AG04450 (cell line): Measurements from ENCODE around the gene MRPS14. TPM values are rescaled to one million over a fixed set of nuclear protein-coding genes. Genes with fewer than 3 reads are reported as not detected.

Source experiments
- CTCF ChIA-PET: fragments of 300-600, 350-600 bp; formaldehyde crosslinking; extraction: SDS; loops from one replicate; lab custom pipeline; 2022; ENCODE audit warnings: antibody characterized with exemption, inconsistent platforms; lab: Charles Lee
- POLR2A ChIA-PET: fragments of 350-600 bp; formaldehyde crosslinking; extraction: SDS; loops from one replicate; lab custom pipeline; 2021; ENCODE audit warnings: antibody characterized with exemption, inconsistent platforms; lab: Yijun Ruan, JAX
- DNase-seq: peaks from one replicate; pipeline ENCODE4 v3.0.0-alpha.2; 2011; ENCODE audit warnings: low read depth, low spot score
- H3K27ac ChIP-seq: one replicate; pipeline ENCODE4 v1.5.1; 2012; ENCODE audit warnings: low read depth, low read length, control low read depth
- H3K27me3 ChIP-seq: one replicate; pipeline ENCODE4 v1.6.0; 2012; ENCODE audit warnings: low read length; ENCODE audit not compliant: control insufficient read depth, insufficient read depth
- H3K4me3 ChIP-seq: 2 replicates; pipeline ENCODE4 v1.5.1; 2011; ENCODE audit warnings: mild to moderate bottlenecking, low read depth, low read length, control low read depth
- H3K9me3 ChIP-seq: 2 replicates; pipeline ENCODE4 v1.5.1; 2012; ENCODE audit warnings: low read length; ENCODE audit not compliant: control insufficient read depth, insufficient read depth
- CTCF ChIP-seq: IDR thresholded peaks from 2 replicates; pipeline ENCODE4 v1.5.1; 2011; ENCODE audit warnings: low read depth, low read length, control low read depth, inconsistent platforms
- polyA plus RNA-seq: library from polyadenylated mRNA; depleted of rRNA; stranded (reverse); fragments of >200 nt; gene quantifications from 2 replicates; pipeline ENCODE4 v1.2.3, GENCODE V29; 2011

Gene MRPS14
- polyA plus RNA-seq, 1 experiment, result 40.8 TPM

DNA sequence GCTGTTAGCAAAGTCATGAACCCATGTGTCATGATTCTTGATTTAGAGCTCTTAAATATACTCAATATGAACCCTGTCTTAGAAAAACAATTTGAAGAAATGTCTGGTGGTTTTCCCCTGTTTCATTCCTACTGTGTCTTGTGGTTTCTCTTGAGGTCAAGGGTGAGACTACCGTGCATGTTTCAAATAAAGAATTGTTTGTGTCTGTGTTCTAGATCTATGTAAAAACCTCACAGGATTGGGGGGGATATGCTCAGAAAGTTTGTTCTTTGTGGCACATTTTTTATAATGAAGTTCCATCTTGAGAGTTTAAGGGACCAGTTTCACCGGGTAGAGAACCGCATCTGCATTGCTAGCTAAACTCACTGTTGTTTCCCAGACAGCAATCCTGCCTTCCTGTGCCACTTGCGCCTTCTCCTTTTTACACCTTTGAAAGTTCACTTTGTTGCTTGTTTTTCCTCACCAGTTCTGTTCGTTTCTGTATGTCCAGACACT lies 54.4 kb downstream of the MRPS14 start:
- no peak overlapping the region for H3K4me3 ChIP-seq
- no peak overlapping the region for H3K27ac ChIP-seq
- H3K27me3 ChIP-seq, result peaks cover 9% of the 10 kb centered on the region
- H3K9me3 ChIP-seq, result no peaks in the 10 kb centered on the region
- CTCF ChIA-PET, result interaction anchor here (0.7 to 1.4 kb wide), 2 partner anchors 8 to 14 kb away, joined by 3 to 4 read pairs; no protein-coding TSS in a partner anchor
- DNase-seq, result no peak
- POLR2A ChIA-PET, result no interaction called here
- TF ChIP-seq CTCF, result no peak

GRCh38 chr1:174967845-174968705 lies 55.1 kb downstream of the MRPS14 start:
- Histone ChIP-seq H3K27ac (no peak overlapping the region), H3K4me3 (no peak overlapping the region), H3K27me3 (peaks cover 9% of the 10 kb centered on the region), H3K9me3 (no peaks in the 10 kb centered on the region)
- ChIA-PET CTCF (interaction anchor here (0.7 to 1.4 kb wide), 3 partner anchors 9 to 30 kb away, joined by 3 to 5 read pairs (median 4); no protein-coding TSS in a partner anchor), POLR2A (no interaction called here)
- no peak for TF ChIP-seq CTCF
- DNase-seq, result no peak

DNA sequence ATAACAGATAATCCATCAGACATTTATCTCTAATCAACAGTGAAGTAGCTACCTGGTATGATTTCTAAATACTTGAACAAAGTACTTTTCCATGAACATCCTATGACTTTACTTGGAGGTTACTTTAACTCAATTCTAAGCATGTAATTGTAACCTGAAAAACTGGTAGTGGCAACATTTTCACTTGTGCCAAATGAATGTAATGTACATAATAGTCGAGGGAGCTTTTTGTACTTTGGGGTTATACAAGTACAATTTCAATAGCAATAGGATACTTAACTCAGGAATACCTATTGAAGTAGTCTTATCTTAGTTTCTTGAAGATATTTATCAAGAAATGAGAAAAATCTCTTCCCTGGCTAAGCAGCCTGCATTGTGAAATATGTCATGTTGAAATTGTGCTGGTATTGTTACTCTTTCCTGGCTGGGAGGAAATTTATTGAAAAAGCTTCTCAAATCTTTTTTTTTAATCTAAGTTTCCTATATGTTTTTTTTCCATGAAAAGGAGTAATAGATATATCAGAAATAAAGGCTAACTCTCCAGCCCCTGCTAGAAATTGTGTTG lies 57.1 kb downstream of the MRPS14 start:
- ChIA-PET POLR2A (no interaction called here), CTCF (interaction anchor here (1.9 kb wide), 1 partner anchor 17 kb away, joined by 12 read pairs; no protein-coding TSS in a partner anchor)
- Histone ChIP-seq H3K4me3 (no peak overlapping the region), H3K27me3 (peaks cover 9% of the 10 kb centered on the region), H3K27ac (no peak overlapping the region), H3K9me3 (no peaks in the 10 kb centered on the region)
- TF ChIP-seq CTCF, result no peak
- DNase-seq, result no peak

DNA sequence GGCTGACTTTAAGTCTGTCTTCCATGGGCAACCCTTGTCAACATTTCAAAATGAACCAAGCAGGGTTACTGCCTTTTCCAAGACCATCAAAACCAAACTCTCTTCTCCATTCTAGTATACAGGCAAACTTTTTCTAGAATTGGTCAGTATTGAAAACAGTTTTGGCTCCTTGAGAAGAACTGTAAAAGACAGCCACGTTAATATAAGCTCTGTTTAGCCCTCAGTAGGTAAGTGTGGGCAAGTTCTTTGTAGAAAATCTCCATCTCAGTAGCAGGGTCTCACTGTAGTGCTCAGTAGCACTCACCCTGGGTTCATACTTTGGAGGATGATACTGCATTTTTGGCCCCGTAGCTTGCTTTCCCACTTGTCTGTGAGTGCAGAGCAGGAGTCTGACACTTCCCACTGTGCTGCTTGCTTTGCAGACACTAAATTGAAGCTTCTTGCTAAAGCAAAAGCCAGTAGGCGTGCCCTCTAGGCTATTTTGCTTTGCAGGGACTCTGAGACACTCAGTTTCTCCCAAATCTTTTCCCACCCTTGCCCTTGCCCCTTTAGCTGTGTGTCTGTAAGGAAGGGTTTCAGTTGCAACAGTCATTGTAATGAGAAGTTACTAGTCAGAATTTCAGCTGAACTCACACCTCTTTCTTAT lies 57.7 kb downstream of the MRPS14 start:
- no peak overlapping the region for H3K27ac ChIP-seq
- peaks cover 9% of the 10 kb centered on the region for H3K27me3 ChIP-seq
- no peak for DNase-seq
- ChIA-PET CTCF (interaction anchor here (1.9 kb wide), 1 partner anchor 18 kb away, joined by 12 read pairs; no protein-coding TSS in a partner anchor), POLR2A (no interaction called here)
- no peaks in the 10 kb centered on the region for H3K9me3 ChIP-seq
- no peak overlapping the region for H3K4me3 ChIP-seq
- no peak for TF ChIP-seq CTCF
